Upper lobe of right lung (tissue), 1 donor: ENCODE results near the gene PLP2. TPM values are rescaled to one million over a fixed set of nuclear protein-coding genes. Genes with fewer than 3 reads are reported as not detected.
"Not testable (repeated sequence)": the region's sequence is repeated elsewhere in the genome, so short reads cannot be mapped to it uniquely, and the experiment has no call there.

Source experiments
- ATAC-seq: fragments of 200-7000 bp; cut with Tn5 transposase; one replicate; pipeline ENCODE4 v1.9.1; 2020; ENCODE audit warnings: mild to moderate bottlenecking, moderate library complexity
- DNase-seq: peaks from one replicate; pipeline ENCODE4 v3.0.0-alpha.2; 2020
- H3K27ac ChIP-seq: fragments of 200-600 bp; one replicate; pipeline ENCODE4 v1.8.0; 2022
- H3K27me3 ChIP-seq: fragments of 200-600 bp; one replicate; pipeline ENCODE4 v1.8.0; 2022; ENCODE audit warnings: mild to moderate bottlenecking
- H3K36me3 ChIP-seq: fragments of 200-600 bp; one replicate; pipeline ENCODE4 v1.8.0; 2022
- H3K4me1 ChIP-seq: fragments of 200-600 bp; one replicate; pipeline ENCODE4 v1.8.0; 2022
- H3K4me3 ChIP-seq: fragments of 200-600 bp; one replicate; pipeline ENCODE4 v1.8.0; 2022; ENCODE audit warnings: mild to moderate bottlenecking
- H3K9me3 ChIP-seq: fragments of 200-600 bp; one replicate; pipeline ENCODE4 v1.8.0; 2022
- intact Hi-C: fragments of 100-400 bp; cut with DNase I; formaldehyde crosslinking; loops from one replicate; pipeline ENCODE4 v1.11.0; 2022
- long read RNA-seq: library from polyadenylated mRNA; unstranded; transcript quantifications from one replicate; pipeline ENCODE4 v2.0.0, GENCODE V29; 2021
- total RNA-seq: library from RNA; stranded (reverse); fragmentation: NEBNext Ultra II Directional; extraction: Animal tissue kit (Norgen Biotek cat#: 25700); gene quantifications from one replicate; pipeline ENCODE4 v1.2.1, GENCODE V29; 2021
- TF ChIP-seq, protein P1 (sequence below): fragments of 200-600 bp; IDR thresholded peaks from one replicate; pipeline ENCODE4 v1.8.0; 2022; ENCODE audit warnings: antibody characterized with exemption
- donor health status: DM: no; HTN: yes; CAD: no; lungs with severe emphysema.

PLP2 gene, protein sequence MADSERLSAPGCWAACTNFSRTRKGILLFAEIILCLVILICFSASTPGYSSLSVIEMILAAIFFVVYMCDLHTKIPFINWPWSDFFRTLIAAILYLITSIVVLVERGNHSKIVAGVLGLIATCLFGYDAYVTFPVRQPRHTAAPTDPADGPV
- total RNA-seq = 90.9 TPM
- long read RNA-seq, transcript PLP2-202 (5 exons, 1,079 nt) = major isoform, 31 of 55 reads
- long read RNA-seq, partial matches to known transcripts = 21 of 55 reads
- long read RNA-seq, other reads (novel, unspliced or antisense) = 3 of 55 reads

DNA sequence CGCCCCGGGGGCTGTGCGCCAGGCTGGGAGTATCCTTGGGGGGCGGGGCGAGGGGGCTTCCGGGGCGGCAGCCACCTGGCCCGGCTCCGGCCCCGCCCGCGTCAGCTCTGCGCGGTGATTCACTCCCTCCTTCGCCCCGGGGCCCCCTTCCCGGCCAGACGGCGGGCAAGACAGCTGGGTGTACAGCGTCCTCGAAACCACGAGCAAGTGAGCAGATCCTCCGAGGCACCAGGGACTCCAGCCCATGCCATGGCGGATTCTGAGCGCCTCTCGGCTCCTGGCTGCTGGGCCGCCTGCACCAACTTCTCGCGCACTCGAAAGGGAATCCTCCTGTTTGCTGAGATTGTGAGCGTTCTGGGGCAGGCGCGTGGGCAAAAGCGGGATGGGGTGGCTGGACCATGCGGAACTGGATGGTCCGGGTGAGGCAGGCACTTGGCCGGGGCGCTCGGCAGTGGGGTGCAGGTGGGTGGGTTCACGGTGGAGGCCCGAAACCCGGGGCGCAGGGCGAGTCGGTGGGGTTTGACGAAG, at the start of gene PLP2:
Gene PLP2, plus strand, starts transcription at position 147 of the 528 bp plus-strand sequence. Its CDS starts 103 bp downstream, at position 250.
- intact Hi-C loops = no loop called here
- H3K27ac ChIP-seq = peak within 1 kb of the TSS; percentile 77

DNA sequence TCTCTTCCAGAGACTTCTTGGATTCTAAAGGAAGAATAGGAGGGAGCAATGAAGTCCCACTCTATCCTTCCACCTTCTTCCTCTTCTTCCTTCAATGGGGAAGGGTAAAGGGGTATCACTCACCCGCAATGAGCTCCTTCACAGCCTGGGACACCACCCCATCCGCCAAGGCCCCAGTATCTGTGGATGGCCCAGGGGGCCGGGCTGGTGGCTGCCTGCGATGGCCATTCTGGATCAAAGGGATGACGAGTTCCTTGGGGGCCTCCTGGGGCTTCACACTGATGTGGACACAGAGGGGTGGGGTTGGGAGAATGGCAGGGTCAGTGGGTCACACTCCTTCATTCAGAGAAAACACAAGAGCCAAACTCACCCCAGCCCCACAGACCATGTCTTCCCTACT, 49.2 kb upstream of the PLP2 start:
- no peak overlapping the region for H3K27ac ChIP-seq
- peak overlapping the region; percentile 77 for H3K4me3 ChIP-seq
- TF ChIP-seq, protein P1, sequence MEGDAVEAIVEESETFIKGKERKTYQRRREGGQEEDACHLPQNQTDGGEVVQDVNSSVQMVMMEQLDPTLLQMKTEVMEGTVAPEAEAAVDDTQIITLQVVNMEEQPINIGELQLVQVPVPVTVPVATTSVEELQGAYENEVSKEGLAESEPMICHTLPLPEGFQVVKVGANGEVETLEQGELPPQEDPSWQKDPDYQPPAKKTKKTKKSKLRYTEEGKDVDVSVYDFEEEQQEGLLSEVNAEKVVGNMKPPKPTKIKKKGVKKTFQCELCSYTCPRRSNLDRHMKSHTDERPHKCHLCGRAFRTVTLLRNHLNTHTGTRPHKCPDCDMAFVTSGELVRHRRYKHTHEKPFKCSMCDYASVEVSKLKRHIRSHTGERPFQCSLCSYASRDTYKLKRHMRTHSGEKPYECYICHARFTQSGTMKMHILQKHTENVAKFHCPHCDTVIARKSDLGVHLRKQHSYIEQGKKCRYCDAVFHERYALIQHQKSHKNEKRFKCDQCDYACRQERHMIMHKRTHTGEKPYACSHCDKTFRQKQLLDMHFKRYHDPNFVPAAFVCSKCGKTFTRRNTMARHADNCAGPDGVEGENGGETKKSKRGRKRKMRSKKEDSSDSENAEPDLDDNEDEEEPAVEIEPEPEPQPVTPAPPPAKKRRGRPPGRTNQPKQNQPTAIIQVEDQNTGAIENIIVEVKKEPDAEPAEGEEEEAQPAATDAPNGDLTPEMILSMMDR = no peak

More for the DNA sequence above, at the start of gene PLP2:
- H3K36me3 ChIP-seq = no peaks in the 10 kb centered on the region
- H3K9me3 ChIP-seq = no peaks in the 10 kb centered on the region
- ATAC-seq = peak; percentile 55
- peaks cover 5% of the 10 kb centered on the region for H3K4me1 ChIP-seq
- no peaks in the 10 kb centered on the region for H3K27me3 ChIP-seq
- TF ChIP-seq, protein P1 = no peak
- peak within 1 kb of the TSS; percentile 63 for H3K4me3 ChIP-seq
- peak; percentile 76 for DNase-seq

DNA sequence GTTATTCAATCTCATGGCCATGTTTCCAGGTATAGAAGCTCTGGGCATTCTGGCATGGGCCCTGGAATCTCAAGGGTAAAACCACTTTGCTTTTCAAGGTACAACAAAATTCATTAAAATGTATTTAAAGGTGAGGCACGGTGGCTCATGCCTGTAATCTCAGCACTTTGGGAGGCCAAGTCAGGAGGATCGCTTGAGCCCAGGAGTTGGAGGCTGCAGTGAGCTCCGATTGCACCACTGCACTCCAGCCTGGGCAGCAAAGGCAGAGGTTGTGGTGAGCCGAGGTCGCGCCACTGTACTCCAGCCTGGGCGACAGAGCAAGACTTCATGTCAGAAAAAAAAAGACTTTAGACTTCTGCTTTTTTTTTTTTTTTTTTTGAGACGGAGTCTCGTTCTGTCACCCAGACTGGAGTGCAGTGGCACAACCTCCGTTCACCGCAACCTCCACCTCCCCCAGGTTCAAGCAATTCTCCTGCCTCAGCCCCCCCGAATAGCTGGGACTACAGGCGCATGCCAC, 43.9 kb upstream of the PLP2 start:
- H3K4me3 ChIP-seq, intact Hi-C loops, H3K36me3 ChIP-seq, H3K9me3 ChIP-seq, H3K27me3 ChIP-seq, DNase-seq, H3K4me1 ChIP-seq, H3K27ac ChIP-seq, ATAC-seq: not testable (repeated sequence)

More for the DNA sequence above, 49.2 kb upstream of the PLP2 start:
- no peaks in the 10 kb centered on the region for H3K9me3 ChIP-seq
- H3K27me3 ChIP-seq = no peaks in the 10 kb centered on the region
- H3K36me3 ChIP-seq = peaks cover 15% of the 10 kb centered on the region
- intact Hi-C loops = no loop called here
- no peak for DNase-seq
- ATAC-seq = no peak
- H3K4me1 ChIP-seq = peaks cover 3% of the 10 kb centered on the region

DNA sequence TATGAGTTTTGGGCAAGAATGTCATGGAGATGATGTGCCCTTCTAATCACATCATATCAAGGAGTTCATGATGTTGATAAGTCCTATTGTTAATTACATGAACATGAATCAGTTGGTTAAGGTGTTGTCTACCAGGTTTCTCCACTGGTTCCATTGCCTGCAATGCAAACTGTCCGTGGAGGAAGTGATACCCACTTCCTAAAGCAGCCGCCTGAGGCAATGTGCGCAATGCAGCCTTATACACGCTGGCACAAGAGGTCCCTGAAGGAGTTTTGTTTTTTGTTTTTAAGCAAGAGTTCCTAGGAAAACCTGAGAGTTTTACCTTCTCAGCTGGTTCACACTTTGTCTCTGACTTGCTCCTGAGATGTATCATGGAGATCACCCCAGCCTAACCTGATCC, 42.3 kb upstream of the PLP2 start:
- Histone ChIP-seq H3K36me3 (no peaks in the 10 kb centered on the region), H3K4me1 (no peaks in the 10 kb centered on the region), H3K27me3 (no peaks in the 10 kb centered on the region), H3K4me3 (no peak overlapping the region), H3K9me3 (no peaks in the 10 kb centered on the region), H3K27ac (no peak overlapping the region)
- ATAC-seq = peak; percentile 26
- intact Hi-C loops = no loop called here
- DNase-seq = no peak
- TF ChIP-seq, protein P1 = no peak

DNA sequence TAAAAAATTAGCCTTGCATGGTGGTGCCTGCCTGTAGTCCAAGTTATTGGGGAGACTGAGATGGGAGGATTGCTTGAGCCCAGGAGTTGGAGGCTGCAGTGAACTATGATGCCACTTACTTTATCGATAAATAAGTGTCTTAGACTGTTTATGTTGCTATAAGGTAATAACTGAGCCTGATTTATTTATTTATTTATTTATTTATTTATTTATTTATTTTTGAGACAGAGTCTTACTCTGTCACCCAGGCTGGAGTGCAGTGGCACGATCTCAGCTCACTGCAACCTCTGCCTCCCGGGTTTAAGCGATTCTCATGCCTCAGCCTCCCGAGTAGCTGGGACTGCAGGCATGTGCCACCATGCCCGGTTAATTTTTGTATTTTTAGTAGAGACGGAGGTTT, 39.4 kb upstream of the PLP2 start:
- H3K9me3 ChIP-seq, H3K4me1 ChIP-seq, H3K27me3 ChIP-seq, H3K36me3 ChIP-seq, H3K27ac ChIP-seq, DNase-seq, intact Hi-C loops, ATAC-seq, H3K4me3 ChIP-seq: not testable (repeated sequence)

DNA sequence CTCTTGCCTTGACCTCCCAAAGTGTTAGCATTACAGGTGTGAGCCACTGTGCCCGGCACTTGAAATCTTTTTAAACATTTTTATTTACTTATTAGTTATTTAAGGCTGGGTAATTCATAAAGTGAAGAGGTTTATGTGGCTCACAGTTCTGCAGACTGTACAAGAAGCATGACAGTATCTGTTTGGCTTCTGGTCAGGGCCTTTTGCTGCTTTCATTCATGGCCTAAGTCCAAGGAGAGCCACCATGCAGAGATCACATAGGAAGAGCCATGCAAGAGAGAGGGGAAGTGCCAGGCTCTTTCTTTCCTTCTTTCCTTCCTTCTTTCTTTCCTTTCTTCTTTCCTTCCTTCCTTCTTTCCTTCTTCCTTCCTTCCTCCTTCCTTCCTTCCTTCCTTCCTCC, 37.9 kb upstream of the PLP2 start:
- no peaks in the 10 kb centered on the region for H3K36me3 ChIP-seq
- H3K4me1 ChIP-seq = no peaks in the 10 kb centered on the region
- H3K9me3 ChIP-seq = no peaks in the 10 kb centered on the region
- ATAC-seq (no peak), DNase-seq (no peak)
- H3K27ac ChIP-seq = no peak overlapping the region
- intact Hi-C loops = no loop called here
- TF ChIP-seq, protein P1 = no peak
- H3K4me3 ChIP-seq = no peak overlapping the region
- no peaks in the 10 kb centered on the region for H3K27me3 ChIP-seq
